ENCODE data around the gene LSM14A. TPM values are rescaled to one million over a fixed set of nuclear protein-coding genes. Genes with fewer than 3 reads are reported as not detected.

The LSM14A gene
- total and polyA plus RNA-seq, 2 donors (not counting 1 experiment from before 2014, with no cell fraction given): 82.2 to 97.8 TPM

DNA sequence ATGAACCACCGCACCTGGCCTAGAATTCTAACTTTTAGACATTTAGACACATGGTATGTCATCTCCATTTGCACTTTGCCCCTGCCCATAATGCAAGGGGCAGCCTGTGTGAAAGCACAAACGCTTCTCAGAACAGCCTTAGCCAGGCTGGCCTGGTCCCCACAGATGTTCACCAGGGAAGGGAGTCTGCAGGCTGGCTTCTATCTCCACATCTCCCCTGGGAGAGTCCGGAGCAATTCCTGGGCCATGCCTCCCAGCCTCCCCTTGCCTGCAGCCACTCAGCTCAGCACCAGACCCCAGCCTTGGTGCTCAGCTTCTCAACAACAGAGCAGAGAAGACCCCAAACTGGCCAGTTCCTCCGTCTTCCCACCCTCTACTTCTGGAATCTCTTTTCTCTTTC lies 21.7 kb upstream of the LSM14A start:
- H4K20me1 ChIP-seq (ENCODE audit: control insufficient read depth, extremely low read depth, insufficient read depth, low read length): no peaks in the 10 kb centered on the region
- H3K9ac ChIP-seq (ENCODE audit: insufficient read depth, low read length): no peak overlapping the region
- no peaks in the 10 kb centered on the region for H3K9me3 ChIP-seq (ENCODE audit: control insufficient read depth, insufficient read depth, low read depth, low read length)
- no peak overlapping the region for H3K4me2 ChIP-seq (ENCODE audit: extremely low read depth, insufficient read depth, low read length)
- no peaks in the 10 kb centered on the region for H3K36me3 ChIP-seq (ENCODE audit: control insufficient read depth, insufficient read depth, low read length)
- H3K79me2 ChIP-seq (ENCODE audit: control insufficient read depth, insufficient read depth, low read length): no peaks in the 10 kb centered on the region
- H3K4me3 ChIP-seq (replicated peaks in 1 of 4; ENCODE audit: control extremely low read depth in 1 of 4, insufficient read depth in 1 of 4, low read depth in 3 of 4, low read length in 4 of 4): no peak overlapping the region
- DNase-seq (ENCODE audit: low read depth in 2 of 2): no peak
- no peaks in the 10 kb centered on the region for H3K4me1 ChIP-seq (ENCODE audit: control insufficient read depth, extremely low read depth, insufficient read depth, low read length)
- TF ChIP-seq, protein P1, sequence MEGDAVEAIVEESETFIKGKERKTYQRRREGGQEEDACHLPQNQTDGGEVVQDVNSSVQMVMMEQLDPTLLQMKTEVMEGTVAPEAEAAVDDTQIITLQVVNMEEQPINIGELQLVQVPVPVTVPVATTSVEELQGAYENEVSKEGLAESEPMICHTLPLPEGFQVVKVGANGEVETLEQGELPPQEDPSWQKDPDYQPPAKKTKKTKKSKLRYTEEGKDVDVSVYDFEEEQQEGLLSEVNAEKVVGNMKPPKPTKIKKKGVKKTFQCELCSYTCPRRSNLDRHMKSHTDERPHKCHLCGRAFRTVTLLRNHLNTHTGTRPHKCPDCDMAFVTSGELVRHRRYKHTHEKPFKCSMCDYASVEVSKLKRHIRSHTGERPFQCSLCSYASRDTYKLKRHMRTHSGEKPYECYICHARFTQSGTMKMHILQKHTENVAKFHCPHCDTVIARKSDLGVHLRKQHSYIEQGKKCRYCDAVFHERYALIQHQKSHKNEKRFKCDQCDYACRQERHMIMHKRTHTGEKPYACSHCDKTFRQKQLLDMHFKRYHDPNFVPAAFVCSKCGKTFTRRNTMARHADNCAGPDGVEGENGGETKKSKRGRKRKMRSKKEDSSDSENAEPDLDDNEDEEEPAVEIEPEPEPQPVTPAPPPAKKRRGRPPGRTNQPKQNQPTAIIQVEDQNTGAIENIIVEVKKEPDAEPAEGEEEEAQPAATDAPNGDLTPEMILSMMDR (conservative IDR thresholded peaks at IDR 0.05 in 1 of 2, IDR thresholded peaks at IDR 0.05 in 1 of 2; ENCODE audit: low read depth in 1 of 2, low read length in 2 of 2): no peak
- TF ChIP-seq EZH2 (IDR thresholded peaks at IDR 0.05; ENCODE audit: low read length, missing control alignments): no peak
- H3K27me3 ChIP-seq (ENCODE audit: control insufficient read depth, insufficient read depth, low read length): no peaks in the 10 kb centered on the region
- H2AFZ ChIP-seq (ENCODE audit: low read length): no peak overlapping the region
- no peak overlapping the region for H3K27ac ChIP-seq (ENCODE audit: insufficient read depth, low read length)

- H3K4me3 ChIP-seq (replicated peaks in 1 of 4; ENCODE audit: control extremely low read depth in 1 of 4, insufficient read depth in 1 of 4, low read depth in 3 of 4, low read length in 4 of 4): no peak overlapping the region
- TF ChIP-seq, protein P1 (conservative IDR thresholded peaks at IDR 0.05 in 1 of 2, IDR thresholded peaks at IDR 0.05 in 1 of 2; ENCODE audit: low read depth in 1 of 2, low read length in 2 of 2): no peak
- TF ChIP-seq EZH2 (IDR thresholded peaks at IDR 0.05; ENCODE audit: low read length, missing control alignments): no peak
- no peaks in the 10 kb centered on the region for H3K36me3 ChIP-seq (ENCODE audit: control insufficient read depth, insufficient read depth, low read length)
- H3K27me3 ChIP-seq (ENCODE audit: control insufficient read depth, insufficient read depth, low read length): no peaks in the 10 kb centered on the region
- no peaks in the 10 kb centered on the region for H3K4me1 ChIP-seq (ENCODE audit: control insufficient read depth, extremely low read depth, insufficient read depth, low read length)
- H2AFZ ChIP-seq (ENCODE audit: low read length): no peak overlapping the region
- no peak overlapping the region for H3K27ac ChIP-seq (ENCODE audit: insufficient read depth, low read length)
- H3K4me2 ChIP-seq (ENCODE audit: extremely low read depth, insufficient read depth, low read length): no peak overlapping the region
- DNase-seq (ENCODE audit: low read depth in 2 of 2): no peak
- no peaks in the 10 kb centered on the region for H3K79me2 ChIP-seq (ENCODE audit: control insufficient read depth, insufficient read depth, low read length)
- no peaks in the 10 kb centered on the region for H4K20me1 ChIP-seq (ENCODE audit: control insufficient read depth, extremely low read depth, insufficient read depth, low read length)
- H3K9ac ChIP-seq (ENCODE audit: insufficient read depth, low read length): no peak overlapping the region
- no peaks in the 10 kb centered on the region for H3K9me3 ChIP-seq (ENCODE audit: control insufficient read depth, insufficient read depth, low read depth, low read length)
Observed at GRCh38 chr19:34151439-34151838, 20.9 kb upstream of the LSM14A start.

- no peaks in the 10 kb centered on the region for H3K36me3 ChIP-seq (ENCODE audit: control insufficient read depth, insufficient read depth, low read length)
- no peaks in the 10 kb centered on the region for H3K79me2 ChIP-seq (ENCODE audit: control insufficient read depth, insufficient read depth, low read length)
- H2AFZ ChIP-seq (ENCODE audit: low read length): no peak overlapping the region
- no peak for DNase-seq (ENCODE audit: low read depth in 2 of 2)
- no peak overlapping the region for H3K4me2 ChIP-seq (ENCODE audit: extremely low read depth, insufficient read depth, low read length)
- TF ChIP-seq EZH2 (IDR thresholded peaks at IDR 0.05; ENCODE audit: low read length, missing control alignments): no peak
- TF ChIP-seq, protein P1 (conservative IDR thresholded peaks at IDR 0.05 in 1 of 2, IDR thresholded peaks at IDR 0.05 in 1 of 2; ENCODE audit: low read depth in 1 of 2, low read length in 2 of 2): no peak
- no peak overlapping the region for H3K4me3 ChIP-seq (replicated peaks in 1 of 4; ENCODE audit: control extremely low read depth in 1 of 4, insufficient read depth in 1 of 4, low read depth in 3 of 4, low read length in 4 of 4)
- no peaks in the 10 kb centered on the region for H3K27me3 ChIP-seq (ENCODE audit: control insufficient read depth, insufficient read depth, low read length)
- no peaks in the 10 kb centered on the region for H3K9me3 ChIP-seq (ENCODE audit: control insufficient read depth, insufficient read depth, low read depth, low read length)
- H3K4me1 ChIP-seq (ENCODE audit: control insufficient read depth, extremely low read depth, insufficient read depth, low read length): no peaks in the 10 kb centered on the region
- H3K27ac ChIP-seq (ENCODE audit: insufficient read depth, low read length): no peak overlapping the region
- no peaks in the 10 kb centered on the region for H4K20me1 ChIP-seq (ENCODE audit: control insufficient read depth, extremely low read depth, insufficient read depth, low read length)
- no peak overlapping the region for H3K9ac ChIP-seq (ENCODE audit: insufficient read depth, low read length)
Observed at GRCh38 chr19:34154401-34154800, 17.9 kb upstream of the LSM14A start.
